ENCODE data around the gene DNAJB4. TPM values are rescaled to one million over a fixed set of nuclear protein-coding genes. Genes with fewer than 3 reads are reported as not detected.

Gene DNAJB4
- total RNA-seq, 4 donors from 2014 or later = 74.1 to 123 (median 86.0) TPM

DNA sequence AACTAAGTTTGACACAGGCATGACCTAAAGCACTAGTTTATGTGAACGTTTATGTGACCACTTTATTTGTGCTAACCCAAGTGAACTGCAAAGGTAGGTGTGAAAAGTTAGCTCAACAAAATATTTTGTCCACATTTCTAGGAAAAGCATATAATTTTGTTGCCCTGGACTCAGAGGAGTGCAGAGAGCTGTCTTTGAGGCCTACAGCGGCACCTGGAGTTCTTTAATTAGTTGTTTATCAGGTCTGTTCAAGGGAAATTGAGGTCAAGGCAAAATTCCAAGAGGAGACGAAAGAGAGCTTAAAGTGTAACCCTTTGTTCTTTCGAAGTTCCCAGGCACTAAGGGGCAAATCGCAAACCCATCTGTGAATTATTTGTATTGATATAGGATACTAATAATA is 42.4 kb downstream of the DNAJB4 start:
- H3K4me1 ChIP-seq = peaks cover 0 to 47% (median 4%) of the 10 kb centered on the region in 3 donors
- H3K4me3 ChIP-seq = peak overlapping the region in 1 of 2 donors; percentile 74
- H3K27ac ChIP-seq = peak overlapping the region; percentile 21 to 83 (median 82)
- WGBS, 2 donors (ENCODE audit: low coverage in 1 of 2) = 16 to 43% methylated on average over 5 of the region's 5 CpGs
- H3K27me3 ChIP-seq = no peaks in the 10 kb centered on the region
- no peaks in the 10 kb centered on the region for H3K9me3 ChIP-seq
- TF ChIP-seq, protein P1, sequence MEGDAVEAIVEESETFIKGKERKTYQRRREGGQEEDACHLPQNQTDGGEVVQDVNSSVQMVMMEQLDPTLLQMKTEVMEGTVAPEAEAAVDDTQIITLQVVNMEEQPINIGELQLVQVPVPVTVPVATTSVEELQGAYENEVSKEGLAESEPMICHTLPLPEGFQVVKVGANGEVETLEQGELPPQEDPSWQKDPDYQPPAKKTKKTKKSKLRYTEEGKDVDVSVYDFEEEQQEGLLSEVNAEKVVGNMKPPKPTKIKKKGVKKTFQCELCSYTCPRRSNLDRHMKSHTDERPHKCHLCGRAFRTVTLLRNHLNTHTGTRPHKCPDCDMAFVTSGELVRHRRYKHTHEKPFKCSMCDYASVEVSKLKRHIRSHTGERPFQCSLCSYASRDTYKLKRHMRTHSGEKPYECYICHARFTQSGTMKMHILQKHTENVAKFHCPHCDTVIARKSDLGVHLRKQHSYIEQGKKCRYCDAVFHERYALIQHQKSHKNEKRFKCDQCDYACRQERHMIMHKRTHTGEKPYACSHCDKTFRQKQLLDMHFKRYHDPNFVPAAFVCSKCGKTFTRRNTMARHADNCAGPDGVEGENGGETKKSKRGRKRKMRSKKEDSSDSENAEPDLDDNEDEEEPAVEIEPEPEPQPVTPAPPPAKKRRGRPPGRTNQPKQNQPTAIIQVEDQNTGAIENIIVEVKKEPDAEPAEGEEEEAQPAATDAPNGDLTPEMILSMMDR (IDR thresholded peaks at IDR 0.05) = peak in 2 of 4 experiments; percentile 22 to 31
- TF ChIP-seq EP300 (IDR thresholded peaks at IDR 0.05) = no peak
- no peak for TF ChIP-seq POLR2A (IDR thresholded peaks at IDR 0.05)
- TF ChIP-seq POLR2AphosphoS5 (IDR thresholded peaks at IDR 0.05) = no peak
- H3K36me3 ChIP-seq = no peaks in the 10 kb centered on the region
- ATAC-seq = no peak

DNA sequence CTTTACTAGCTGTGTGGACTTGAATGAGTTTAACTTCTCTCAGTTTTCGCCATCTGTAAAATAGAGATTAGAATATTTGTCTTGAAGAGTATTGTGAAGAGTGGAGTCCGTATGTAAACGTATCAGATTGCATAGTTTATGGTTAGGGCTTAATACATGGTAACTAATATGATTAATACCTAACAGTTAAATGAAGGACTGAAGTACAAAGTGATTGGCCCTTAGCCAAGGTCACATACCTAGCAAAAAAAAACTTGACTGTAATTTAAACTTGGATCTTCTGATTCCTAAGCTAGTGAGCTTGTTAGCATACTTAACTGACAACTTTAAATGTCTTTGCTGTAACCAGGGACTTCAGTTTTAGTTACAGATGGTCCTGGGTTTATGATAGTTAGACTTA is 42.9 kb downstream of the DNAJB4 start:
- Histone ChIP-seq H3K4me1 (peaks cover 0 to 50% (median 4%) of the 10 kb centered on the region in 3 donors), H3K9me3 (no peaks in the 10 kb centered on the region), H3K27ac (peak overlapping the region; percentile 21 to 83 (median 82)), H3K36me3 (no peaks in the 10 kb centered on the region), H3K4me3 (peak overlapping the region in 1 of 2 donors; percentile 5), H3K27me3 (no peaks in the 10 kb centered on the region)
- TF ChIP-seq POLR2A (IDR thresholded peaks at IDR 0.05) (no peak), POLR2AphosphoS5 (IDR thresholded peaks at IDR 0.05) (no peak), EP300 (IDR thresholded peaks at IDR 0.05) (no peak)
- TF ChIP-seq, protein P1 (IDR thresholded peaks at IDR 0.05) = no peak
- no peak for ATAC-seq
- WGBS, 2 donors (ENCODE audit: low coverage in 1 of 2) = 56 to 63% methylated on average over 3 of the region's 3 CpGs

DNA sequence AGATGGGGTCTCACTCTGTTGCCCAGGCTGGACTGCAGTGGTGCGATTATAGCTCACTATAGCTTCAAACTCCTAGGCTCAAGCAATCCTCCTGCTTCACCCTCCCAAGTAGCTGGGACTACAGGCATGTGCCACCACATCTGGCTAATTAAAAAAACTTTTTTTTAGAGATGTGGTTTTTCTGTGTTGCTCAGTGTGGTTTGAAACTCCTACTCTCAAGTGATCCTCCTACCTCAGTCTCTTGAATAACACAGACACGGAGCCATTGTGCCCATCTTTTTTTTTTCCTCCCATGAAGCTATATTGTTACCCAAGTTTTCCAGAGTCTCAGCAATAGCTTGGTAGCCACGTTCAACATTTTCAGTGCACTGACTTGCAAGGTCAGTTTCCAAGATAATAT is 43.7 kb downstream of the DNAJB4 start:
- WGBS, 2 donors (ENCODE audit: low coverage in 1 of 2) = 50 to 82% methylated on average over 2 to 3 of the region's 3 CpGs

DNA sequence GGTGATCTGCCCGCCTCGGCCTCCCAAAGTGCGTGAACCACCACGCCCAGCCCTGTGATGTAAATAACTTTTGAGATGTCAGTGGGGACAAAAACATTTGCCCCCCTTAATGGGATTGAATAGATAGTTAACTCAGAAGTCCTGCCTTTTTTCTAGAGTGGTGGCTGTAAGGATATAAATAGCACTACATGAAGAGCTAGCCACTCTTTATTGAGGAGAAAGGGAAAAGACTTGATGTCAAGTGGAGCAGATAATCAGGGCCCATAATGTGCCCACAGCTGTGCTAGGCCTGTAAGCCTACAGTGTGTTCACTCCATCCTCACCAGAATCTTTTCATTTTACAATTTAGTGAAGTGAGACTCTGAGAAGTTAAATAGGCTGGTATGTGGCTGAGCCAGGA is 44.7 kb downstream of the DNAJB4 start:
- ATAC-seq = no peak
- H3K4me3 ChIP-seq = no peak overlapping the region
- peaks cover 0 to 38% (median 0%) of the 10 kb centered on the region in 3 donors for H3K4me1 ChIP-seq
- H3K27me3 ChIP-seq = no peaks in the 10 kb centered on the region
- 100% methylated on average over 1 of the region's 4 CpGs; no CpG with 5 or more reads in 1 of the 2 donors for WGBS, 2 donors (ENCODE audit: low coverage in 1 of 2)
- TF ChIP-seq POLR2AphosphoS5 (IDR thresholded peaks at IDR 0.05) (no peak), EP300 (IDR thresholded peaks at IDR 0.05) (no peak), POLR2A (IDR thresholded peaks at IDR 0.05) (no peak)
- TF ChIP-seq, protein P1 (IDR thresholded peaks at IDR 0.05) = no peak
- no peaks in the 10 kb centered on the region for H3K9me3 ChIP-seq
- H3K27ac ChIP-seq = no peak overlapping the region
- no peaks in the 10 kb centered on the region for H3K36me3 ChIP-seq

More for the DNA sequence above, 43.7 kb downstream of the DNAJB4 start:
- peak overlapping the region in 2 of 4 donors; percentile 81 to 83 for H3K27ac ChIP-seq
- H3K4me3 ChIP-seq = no peak overlapping the region
- peaks cover 0 to 48% (median 4%) of the 10 kb centered on the region in 3 donors for H3K4me1 ChIP-seq
- ATAC-seq = no peak
- TF ChIP-seq POLR2AphosphoS5 (IDR thresholded peaks at IDR 0.05) = no peak
- TF ChIP-seq EP300 (IDR thresholded peaks at IDR 0.05) = no peak
- TF ChIP-seq, protein P1 (IDR thresholded peaks at IDR 0.05) = no peak
- no peak for TF ChIP-seq POLR2A (IDR thresholded peaks at IDR 0.05)
- H3K36me3 ChIP-seq = no peaks in the 10 kb centered on the region
- no peaks in the 10 kb centered on the region for H3K27me3 ChIP-seq
- no peaks in the 10 kb centered on the region for H3K9me3 ChIP-seq

DNA sequence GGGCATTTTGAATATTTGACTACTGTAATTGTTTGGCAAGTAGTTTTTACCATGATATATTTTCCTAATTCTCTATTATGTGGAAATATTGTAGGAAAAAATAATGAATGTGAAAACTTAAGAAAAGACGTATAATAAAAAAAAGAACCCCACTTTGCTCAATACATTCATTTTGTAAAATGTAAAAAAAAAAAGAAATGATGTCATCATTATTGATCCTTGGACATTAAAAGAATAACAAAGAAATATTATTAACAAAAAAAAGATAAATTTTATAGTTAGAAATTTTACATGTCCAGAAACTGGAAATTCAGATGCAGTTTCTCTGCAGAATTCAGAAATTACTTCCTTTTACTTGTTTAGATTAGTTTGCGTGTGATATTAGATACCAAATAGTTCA is 46.3 kb downstream of the DNAJB4 start:
- 75 to 90% methylated on average over 1 to 2 of the region's 2 CpGs for WGBS, 2 donors (ENCODE audit: low coverage in 1 of 2)
- peaks cover 0 to 22% (median 0%) of the 10 kb centered on the region in 3 donors for H3K4me1 ChIP-seq
- no peaks in the 10 kb centered on the region for H3K27me3 ChIP-seq
- H3K36me3 ChIP-seq = no peaks in the 10 kb centered on the region
- H3K27ac ChIP-seq = no peak overlapping the region
- H3K4me3 ChIP-seq = no peak overlapping the region
- H3K9me3 ChIP-seq = no peaks in the 10 kb centered on the region
- ATAC-seq = no peak
- no peak for TF ChIP-seq EP300 (IDR thresholded peaks at IDR 0.05)
- TF ChIP-seq, protein P1 (IDR thresholded peaks at IDR 0.05) = no peak
- TF ChIP-seq POLR2A (IDR thresholded peaks at IDR 0.05) = no peak
- no peak for TF ChIP-seq POLR2AphosphoS5 (IDR thresholded peaks at IDR 0.05)
